HG03342 (cell line): ENCODE measurements around the gene SESN2.
"Not testable (repeated sequence)": the region's sequence is repeated elsewhere in the genome, so short reads cannot be mapped to it uniquely, and the experiment has no call there.

ENCODE experiments used
- ATAC-seq: cut with Tn5 transposase; IDR thresholded peaks from one replicate; pipeline ENCODE4 v1.9.1; 2021; ENCODE audit warnings: mild to moderate bottlenecking, moderate library complexity; ENCODE audit not compliant: unreplicated experiment

Gene SESN2

DNA sequence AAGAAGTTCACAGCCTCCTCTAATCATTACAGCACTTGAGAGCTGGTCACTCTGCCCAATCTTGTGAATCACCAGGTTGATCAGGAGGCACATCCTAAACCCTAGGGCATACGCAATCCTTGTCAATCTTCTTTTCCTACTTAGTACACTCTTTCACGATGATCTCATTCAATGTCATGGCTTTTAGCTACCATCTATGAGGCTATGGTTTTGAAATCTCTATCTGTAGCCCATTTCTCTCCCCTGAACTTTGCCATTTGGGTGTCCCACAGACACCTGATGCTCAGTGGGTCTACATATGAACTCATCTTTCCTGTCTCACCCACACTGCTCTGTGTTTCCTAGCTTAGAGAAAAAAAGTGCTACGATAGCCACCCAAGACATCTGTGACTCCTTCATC, 67.7 kb downstream of the SESN2 start:
- ATAC-seq = no peak

DNA sequence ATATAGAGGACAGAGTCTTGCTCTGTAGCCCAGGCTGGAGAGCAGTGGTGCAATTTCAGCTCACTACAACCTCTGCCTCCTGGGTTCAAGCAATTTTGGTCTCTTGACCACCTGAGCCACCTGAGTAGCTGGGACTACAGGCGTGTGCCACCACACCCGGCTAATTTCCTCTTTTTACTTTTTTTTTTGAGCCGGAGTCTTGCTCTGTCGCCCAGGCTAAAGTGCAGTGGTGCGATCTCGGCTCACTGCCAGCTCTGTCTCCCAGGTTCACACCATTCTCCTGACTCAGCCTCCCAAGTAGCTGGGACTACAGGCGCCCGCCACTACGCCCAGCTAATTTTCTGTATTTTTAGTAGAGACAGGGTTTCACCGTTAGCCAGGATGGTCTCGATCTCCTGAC, 68.1 kb downstream of the SESN2 start:
- ATAC-seq = not testable (repeated sequence)

DNA sequence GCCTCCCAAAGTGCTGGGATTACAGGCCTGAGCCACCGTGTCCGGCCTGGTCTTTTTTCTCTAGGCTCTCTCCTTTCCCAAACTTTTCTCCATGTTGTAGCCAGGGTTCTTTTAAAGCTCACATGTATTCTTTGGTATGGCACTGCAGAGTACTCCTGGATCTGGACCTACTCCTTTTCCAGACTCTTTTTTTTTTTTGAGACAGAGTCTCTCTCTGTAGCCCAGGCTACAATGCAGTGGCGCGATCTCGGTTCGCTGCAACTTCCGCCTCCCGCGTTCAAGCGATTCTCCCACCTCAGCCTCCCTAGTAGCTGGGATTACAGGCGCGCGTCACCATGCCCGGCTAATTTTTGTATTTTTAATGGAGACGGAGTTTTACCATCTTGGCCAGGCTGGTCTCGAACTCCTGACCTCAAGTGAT, 68.9 kb downstream of the SESN2 start:
- no peak for ATAC-seq

DNA sequence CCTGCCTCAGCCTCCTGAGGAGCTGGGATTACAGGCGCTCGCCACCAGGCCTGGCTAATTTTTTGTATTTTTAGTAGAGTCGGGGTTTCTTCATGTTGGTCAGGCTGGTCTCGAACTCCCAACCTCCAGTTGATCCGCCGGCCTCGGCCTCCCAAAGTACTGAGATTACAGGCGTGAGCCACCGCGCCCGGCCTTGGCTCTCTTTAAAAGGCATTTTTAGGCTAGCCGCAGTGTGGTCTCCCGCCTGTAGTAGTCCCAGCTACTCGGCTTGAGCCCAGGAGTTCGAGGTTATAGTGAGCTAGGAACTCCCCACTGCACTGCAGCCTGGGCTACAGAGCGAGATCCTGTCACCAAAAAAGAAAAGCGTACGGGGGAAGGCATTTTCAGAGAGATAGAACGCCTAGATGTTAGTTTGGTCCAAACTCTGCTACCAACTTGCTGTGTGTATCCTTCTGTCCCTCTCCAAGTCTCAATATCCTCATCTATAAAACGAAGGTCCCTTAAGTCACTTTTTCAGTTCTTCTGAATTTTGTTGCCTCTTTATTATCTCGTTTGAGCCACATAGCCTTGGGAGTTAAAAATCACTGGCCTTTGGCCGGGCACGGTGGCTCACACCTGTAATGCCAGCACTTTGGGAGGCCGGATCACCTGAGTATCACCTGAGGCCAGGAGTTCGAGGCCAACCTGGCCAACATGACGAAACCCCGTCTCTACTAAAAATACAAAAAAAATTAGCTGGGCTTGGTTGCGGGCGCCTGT, 70.3 kb downstream of the SESN2 start:
- ATAC-seq = no peak
